B cell (primary cell): ENCODE data around the gene KCNJ5. TPM values are rescaled to one million over a fixed set of nuclear protein-coding genes. Genes with fewer than 3 reads are reported as not detected.

Source experiments
- ATAC-seq: fragments of 200-7000 bp; cut with Tn5 transposase; one replicate; pipeline ENCODE4 v1.10.0; 2021; ENCODE audit warnings: low read depth, mild to moderate bottlenecking, moderate number of reproducible peaks, moderate library complexity
- CTCF ChIA-PET: fragments of 350-600 bp; sonication (Branson Sonifier 250); formaldehyde crosslinking; loops from one replicate; lab custom pipeline; 2021; ENCODE audit warnings: antibody characterized with exemption, inconsistent platforms; lab: Charles Lee
- POLR2A ChIA-PET: fragments of 350-600 bp; sonication (Branson Sonifier 250); formaldehyde crosslinking; loops from one replicate; lab custom pipeline; 2021; ENCODE audit warnings: antibody characterized with exemption; lab: Charles Lee
- DNase-seq: peaks from one replicate; pipeline ENCODE4 v3.0.0; 2013
- H2AFZ ChIP-seq: 2 replicates; pipeline ENCODE4 v1.6.1; 2012; ENCODE audit warnings: mild to moderate bottlenecking, low read depth, low read length; ENCODE audit not compliant: insufficient read depth, poor library complexity, severe bottlenecking
- H3K27ac ChIP-seq, 2 donors: 1 replicate in 1 of 2; 2 replicates in 1 of 2; pipeline ENCODE4 v1.5.1; 2012 to 2013; ENCODE audit warnings: low read length in 2 of 2, mild to moderate bottlenecking in 2 of 2, moderate library complexity in 1 of 2
- H3K27me3 ChIP-seq, 4 experiments: fragments of 200-600 bp in 1 of 4; sonication (generic) in 1 of 4; replicated peaks in 1 of 4; 1 replicate in 2 of 4; 2 replicates in 2 of 4; pipeline versions ENCODE4 v1.6.1 to v1.7.0; 2013 to 2016; ENCODE audit warnings: low read length in 3 of 4, mild to moderate bottlenecking in 2 of 4, mixed read lengths in 1 of 4, moderate library complexity in 1 of 4; ENCODE audit not compliant: insufficient read depth in 4 of 4, control insufficient read depth in 3 of 4; ENCODE audit errors: control extremely low read depth in 1 of 4
- H3K36me3 ChIP-seq, 2 experiments: replicated peaks in 1 of 2; 1 replicate in 1 of 2; 2 replicates in 1 of 2; pipeline versions ENCODE4 v1.6.1 to v1.7.1; 2013; ENCODE audit warnings: low read length in 1 of 2; ENCODE audit not compliant: insufficient read depth in 2 of 2, control insufficient read depth in 1 of 2; ENCODE audit errors: control extremely low read depth in 1 of 2, extremely low read depth in 1 of 2
- H3K4me1 ChIP-seq, 2 donors: fragments of 200-600 bp in 1 of 2; sonication (generic) in 1 of 2; 1 replicate in 1 of 2; 2 replicates in 1 of 2; pipeline versions ENCODE4 v1.5.1 to v1.6.1; 2013 to 2017; ENCODE audit warnings: low read length in 2 of 2; ENCODE audit not compliant: control insufficient read depth in 2 of 2, insufficient read depth in 2 of 2
- H3K4me2 ChIP-seq: replicated peaks from 2 replicates; pipeline ENCODE3; 2012; ENCODE audit warnings: mild to moderate bottlenecking, low read depth, low read length; ENCODE audit not compliant: poor library complexity, severe bottlenecking
- H3K4me3 ChIP-seq, 5 experiments: fragments of 200-600 bp in 1 of 5; sonication (generic) in 1 of 5; 1 replicate in 3 of 5; 2 replicates in 2 of 5; pipeline versions ENCODE4 v1.5.1 to v1.7.0; 2011 to 2016; ENCODE audit warnings: low read length in 4 of 5, mild to moderate bottlenecking in 4 of 5, low read depth in 2 of 5, control low read depth in 1 of 5, moderate library complexity in 1 of 5; ENCODE audit not compliant: insufficient read depth in 1 of 5; ENCODE audit errors: control extremely low read depth in 1 of 5, extremely low read depth in 1 of 5
- H3K79me2 ChIP-seq: fragments of 200-600 bp; sonication (generic); one replicate; pipeline ENCODE4 v1.6.0; 2016; ENCODE audit warnings: low read length; ENCODE audit not compliant: control insufficient read depth, insufficient read depth
- H3K9ac ChIP-seq: fragments of 200-600 bp; sonication (generic); 2 replicates; pipeline ENCODE4 v1.6.1; 2017; ENCODE audit warnings: mild to moderate bottlenecking, low read length, moderate library complexity
- H3K9me3 ChIP-seq, 3 donors: one replicate each; pipeline versions ENCODE4 v1.6.1 to v1.7.1; 2013; ENCODE audit warnings: low read length in 2 of 3; ENCODE audit not compliant: control insufficient read depth in 2 of 3, insufficient read depth in 1 of 3; ENCODE audit errors: control extremely low read depth in 1 of 3
- H4K20me1 ChIP-seq: 2 replicates; pipeline ENCODE4 v1.6.0; 2012; ENCODE audit warnings: mild to moderate bottlenecking, low read length; ENCODE audit not compliant: insufficient read depth, control insufficient read depth, poor library complexity, severe bottlenecking
- H3K27ac Mint-ChIP-seq: one replicate; pipeline ENCODE4 v1.8.0; 2021; ENCODE audit warnings: mixed read lengths
- H3K27me3 Mint-ChIP-seq: one replicate; pipeline ENCODE4 v1.8.0; 2021; ENCODE audit warnings: mixed read lengths
- H3K4me1 Mint-ChIP-seq: one replicate; pipeline ENCODE4 v1.8.0; 2021; ENCODE audit warnings: mixed read lengths
- H3K4me3 Mint-ChIP-seq: one replicate; pipeline ENCODE4 v1.8.0; 2021; ENCODE audit warnings: mixed read lengths
- H3K9me3 Mint-ChIP-seq: one replicate; pipeline ENCODE4 v1.8.0; 2022; ENCODE audit warnings: mixed read lengths; ENCODE audit not compliant: insufficient read depth
- EZH2 ChIP-seq: IDR thresholded peaks from 2 replicates; pipeline ENCODE4 v1.6.1; 2012; ENCODE audit warnings: borderline replicate concordance, low read depth, mild to moderate bottlenecking, moderate library complexity, low read length; ENCODE audit not compliant: insufficient read depth, poor library complexity, severe bottlenecking
- WGBS: methylation state at CpG from one replicate; pipeline ENCODE4 v1.1.5; 2013; ENCODE audit warnings: missing lambda C conversion rate; ENCODE audit not compliant: insufficient coverage; 5-methylcytosine and 5-hydroxymethylcytosine counted together
- intact Hi-C: fragments of 100-400 bp; cut with micrococcal nuclease; formaldehyde crosslinking; loops from one replicate; pipeline ENCODE4 v1.10.0; 2022
- polyA plus RNA-seq: library from polyadenylated mRNA; depleted of rRNA; stranded (reverse); fragments of >200 nt; gene quantifications from 2 replicates; pipeline ENCODE4 v1.2.3, GENCODE V29; 2012
- total RNA-seq, 2 donors: library from RNA; stranded (reverse); fragments of 120-200 nt in 1 of 2; gene quantifications; 1 replicate in 1 of 2; 2 replicates in 1 of 2; pipeline versions ENCODE4 v1.2.3 to v1.2.4, GENCODE V29; 2013 to 2022
- TF ChIP-seq, protein P1 (sequence below): fragments of 200-600 bp; IDR thresholded peaks from one replicate; pipeline ENCODE4 v1.8.0; 2022; ENCODE audit warnings: antibody characterized with exemption, mild to moderate bottlenecking

The KCNJ5 gene
- total and polyA plus RNA-seq, 2 donors (not counting 1 experiment from before 2014, with no cell fraction given): 0.01 TPM; not detected in 1

DNA sequence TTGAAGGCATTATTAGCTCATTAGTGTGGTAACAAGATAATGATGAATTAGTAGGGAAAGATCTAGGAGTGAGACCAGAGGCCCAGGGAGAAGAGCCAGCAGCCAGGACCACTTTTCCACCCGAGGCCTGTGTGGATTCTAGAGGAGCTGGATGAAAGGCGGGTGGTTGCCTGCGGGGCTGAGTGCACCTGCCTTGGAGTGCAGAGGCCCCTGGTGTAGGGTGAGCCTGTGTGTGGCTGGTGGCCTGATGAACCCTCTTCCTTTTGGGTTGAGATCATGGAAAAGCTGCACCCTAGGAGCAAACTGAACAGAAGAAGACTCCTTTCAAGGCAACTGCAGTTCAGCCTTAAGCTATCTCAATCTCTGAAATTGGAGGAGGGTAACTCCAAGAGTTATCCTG lies 57.4 kb downstream of the KCNJ5 start:
- H3K27me3 Mint-ChIP-seq: peaks cover 39% of the 10 kb centered on the region
- 38% methylated on average over 3 of the region's 3 CpGs for WGBS
- no peak for TF ChIP-seq EZH2
- TF ChIP-seq, protein P1, sequence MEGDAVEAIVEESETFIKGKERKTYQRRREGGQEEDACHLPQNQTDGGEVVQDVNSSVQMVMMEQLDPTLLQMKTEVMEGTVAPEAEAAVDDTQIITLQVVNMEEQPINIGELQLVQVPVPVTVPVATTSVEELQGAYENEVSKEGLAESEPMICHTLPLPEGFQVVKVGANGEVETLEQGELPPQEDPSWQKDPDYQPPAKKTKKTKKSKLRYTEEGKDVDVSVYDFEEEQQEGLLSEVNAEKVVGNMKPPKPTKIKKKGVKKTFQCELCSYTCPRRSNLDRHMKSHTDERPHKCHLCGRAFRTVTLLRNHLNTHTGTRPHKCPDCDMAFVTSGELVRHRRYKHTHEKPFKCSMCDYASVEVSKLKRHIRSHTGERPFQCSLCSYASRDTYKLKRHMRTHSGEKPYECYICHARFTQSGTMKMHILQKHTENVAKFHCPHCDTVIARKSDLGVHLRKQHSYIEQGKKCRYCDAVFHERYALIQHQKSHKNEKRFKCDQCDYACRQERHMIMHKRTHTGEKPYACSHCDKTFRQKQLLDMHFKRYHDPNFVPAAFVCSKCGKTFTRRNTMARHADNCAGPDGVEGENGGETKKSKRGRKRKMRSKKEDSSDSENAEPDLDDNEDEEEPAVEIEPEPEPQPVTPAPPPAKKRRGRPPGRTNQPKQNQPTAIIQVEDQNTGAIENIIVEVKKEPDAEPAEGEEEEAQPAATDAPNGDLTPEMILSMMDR: no peak
- no peak overlapping the region for H2AFZ ChIP-seq
- H3K4me1 ChIP-seq: no peaks in the 10 kb centered on the region
- peaks cover 0 to 25% (median 7%) of the 10 kb centered on the region in 4 experiments for H3K27me3 ChIP-seq
- H3K4me2 ChIP-seq: no peak overlapping the region
- intact Hi-C loops: no loop called here
- H3K36me3 ChIP-seq: no peaks in the 10 kb centered on the region
- POLR2A ChIA-PET: no interaction called here
- no peak overlapping the region for H3K27ac Mint-ChIP-seq
- H3K79me2 ChIP-seq: no peaks in the 10 kb centered on the region
- H3K27ac ChIP-seq: no peak overlapping the region
- no peaks in the 10 kb centered on the region for H3K9me3 Mint-ChIP-seq
- DNase-seq: no peak
- H3K9me3 ChIP-seq: no peaks in the 10 kb centered on the region
- no peaks in the 10 kb centered on the region for H3K4me1 Mint-ChIP-seq
- no peak overlapping the region for H3K4me3 ChIP-seq
- no peak overlapping the region for H3K9ac ChIP-seq
- H4K20me1 ChIP-seq: no peaks in the 10 kb centered on the region
- H3K4me3 Mint-ChIP-seq: no peak overlapping the region
- CTCF ChIA-PET: interaction anchor here (1.2 to 3.9 kb wide), 6 partner anchors 8 to 791 kb away, joined by 3 to 45 read pairs (median 10); no protein-coding TSS in a partner anchor
- no peak for ATAC-seq

DNA sequence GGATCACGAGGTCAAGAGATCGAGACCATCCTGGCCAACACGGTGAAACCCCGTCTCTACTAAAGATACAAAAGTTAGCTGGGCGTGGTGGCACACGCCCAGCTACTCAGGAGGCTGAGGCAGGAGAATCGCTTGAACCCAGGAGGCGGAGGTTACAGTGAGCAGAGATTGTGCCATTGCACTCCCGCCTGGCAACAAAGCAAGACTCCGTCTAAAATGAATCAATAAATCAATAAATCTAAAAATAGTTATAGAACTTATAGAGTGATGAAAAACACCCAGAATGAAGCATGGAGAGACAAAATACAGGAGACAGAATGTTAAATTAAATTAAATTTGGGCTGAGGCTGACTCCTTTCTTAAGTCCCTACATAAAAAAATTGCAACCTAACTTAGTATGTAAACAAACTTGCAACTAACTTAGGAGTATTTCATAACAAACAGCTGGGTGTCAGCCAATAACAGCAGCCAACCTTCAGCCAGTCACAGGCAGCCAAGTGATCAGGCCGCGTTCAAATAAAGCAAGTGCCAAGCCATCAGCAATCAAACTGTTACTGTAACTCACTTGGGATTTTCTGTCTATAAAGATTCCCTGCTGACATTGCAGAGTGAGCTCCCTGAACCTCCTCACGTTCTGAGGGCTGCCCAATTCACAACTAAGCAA lies 58.8 kb downstream of the KCNJ5 start:
- Histone ChIP-seq H3K27me3 (peaks cover 0 to 25% (median 7%) of the 10 kb centered on the region in 4 experiments), H3K4me3 (no peak overlapping the region), H2AFZ (no peak overlapping the region), H3K9ac (no peak overlapping the region), H3K27ac (no peak overlapping the region), H3K4me1 (no peaks in the 10 kb centered on the region), H4K20me1 (no peaks in the 10 kb centered on the region), H3K4me2 (no peak overlapping the region), H3K36me3 (no peaks in the 10 kb centered on the region), H3K79me2 (no peaks in the 10 kb centered on the region), H3K9me3 (no peaks in the 10 kb centered on the region)
- Mint-ChIP-seq H3K4me3 (no peak overlapping the region), H3K27me3 (peaks cover 30% of the 10 kb centered on the region), H3K27ac (no peak overlapping the region), H3K4me1 (no peaks in the 10 kb centered on the region), H3K9me3 (no peaks in the 10 kb centered on the region)
- TF ChIP-seq, protein P1: no peak
- TF ChIP-seq EZH2: no peak
- 96% methylated on average over 8 of the region's 13 CpGs for WGBS
- DNase-seq (no peak), ATAC-seq (no peak)
- ChIA-PET POLR2A (no interaction called here), CTCF (interaction anchor here (0.8 to 3.9 kb wide), 3 partner anchors 62 to 122 kb away, joined by 3 to 45 read pairs (median 3); no protein-coding TSS in a partner anchor)
- intact Hi-C loops: loop anchor here (10.0 kb wide), 1 partner anchor 315 kb away; no protein-coding TSS in a partner anchor
